Activated CD8-positive, alpha-beta memory T cell treated with anti-CD3 and anti-CD28 coated beads for 48 hours (primary cell): ENCODE measurements around the gene NDUFAF5.
A peak's percentile ranks its signal among the peaks of the same experiment; 100 is the strongest.
"Not testable (repeated sequence)": the region's sequence is repeated elsewhere in the genome, so short reads cannot be mapped to it uniquely, and the experiment has no call there.

ENCODE experiments used
- DNase-seq, 3 experiments: peaks; one replicate each; pipeline ENCODE4 v3.0.0-alpha.2; 2020; ENCODE audit warnings: low read depth in 2 of 3, low spot score in 2 of 3

Gene NDUFAF5

GRCh38 chr20:13784893-13785715, at the start of gene NDUFAF5, which contains the start of gene ESF1:
Gene NDUFAF5 (plus strand): TSS chr20:13785028. CDS start chr20:13785069, 41 bp downstream.
Gene ESF1 (minus strand): TSS chr20:13784919. CDS start chr20:13783140, 1,779 bp downstream.
- DNase-seq, result peak; percentile 57 to 84 (median 82)

DNA sequence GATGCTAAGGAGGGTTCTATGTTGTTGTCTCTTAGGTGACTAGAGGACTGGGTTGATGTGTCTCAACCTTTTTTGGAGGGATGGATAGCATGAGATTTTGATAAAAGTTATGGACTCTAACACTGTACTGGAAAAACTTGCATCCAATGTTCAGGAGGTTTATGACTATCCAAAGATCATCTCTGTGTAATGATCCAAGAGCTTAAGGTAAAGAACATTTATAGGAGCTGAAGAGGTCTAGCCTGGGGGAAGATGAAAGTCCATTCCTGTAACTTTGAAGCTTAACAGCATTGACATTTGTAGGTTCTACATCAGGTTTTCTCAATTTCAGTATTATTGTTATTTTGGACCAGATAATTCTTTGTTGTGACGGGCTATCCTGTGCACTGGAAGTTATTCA, 49.0 kb upstream of the NDUFAF5 start:
- DNase-seq, result no peak

DNA sequence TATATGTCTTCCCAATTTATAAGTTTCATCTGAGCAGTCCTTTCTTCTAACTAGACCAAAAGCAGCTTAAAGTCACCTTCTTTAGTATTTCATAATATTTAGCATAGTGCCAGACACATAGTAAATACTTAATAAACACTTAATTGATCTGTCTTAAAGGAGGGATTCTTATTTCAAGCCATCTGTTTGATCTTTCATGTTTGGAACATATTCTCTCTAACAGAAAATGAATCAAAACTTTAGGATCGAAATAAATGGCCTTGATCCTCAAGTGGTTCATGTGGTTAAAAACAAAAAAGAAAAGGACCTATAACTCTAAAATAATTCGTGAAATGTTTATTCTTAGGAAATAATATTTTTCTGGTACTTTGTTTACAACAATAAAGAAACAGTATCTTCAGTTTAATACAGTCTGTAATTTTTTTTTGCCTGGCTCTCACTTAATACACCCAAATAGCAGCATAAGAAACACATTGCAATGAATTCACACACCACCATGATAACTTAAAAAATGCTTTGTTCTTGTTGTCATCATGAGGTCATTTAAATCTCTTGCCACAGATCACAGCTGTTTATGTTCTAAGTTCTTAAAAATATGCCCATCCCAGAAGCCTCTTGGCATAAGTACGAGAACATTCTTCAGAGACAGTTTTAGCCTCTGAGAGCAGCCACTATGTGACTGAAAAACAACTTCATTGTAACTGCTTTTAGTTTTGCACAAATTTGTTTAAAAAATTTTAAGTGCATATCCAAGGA, 48.2 kb upstream of the NDUFAF5 start:
- no peak for DNase-seq

- not testable (repeated sequence) for DNase-seq
Observed at GRCh38 chr20:13738187-13738586, 46.6 kb upstream of the NDUFAF5 start.

DNA sequence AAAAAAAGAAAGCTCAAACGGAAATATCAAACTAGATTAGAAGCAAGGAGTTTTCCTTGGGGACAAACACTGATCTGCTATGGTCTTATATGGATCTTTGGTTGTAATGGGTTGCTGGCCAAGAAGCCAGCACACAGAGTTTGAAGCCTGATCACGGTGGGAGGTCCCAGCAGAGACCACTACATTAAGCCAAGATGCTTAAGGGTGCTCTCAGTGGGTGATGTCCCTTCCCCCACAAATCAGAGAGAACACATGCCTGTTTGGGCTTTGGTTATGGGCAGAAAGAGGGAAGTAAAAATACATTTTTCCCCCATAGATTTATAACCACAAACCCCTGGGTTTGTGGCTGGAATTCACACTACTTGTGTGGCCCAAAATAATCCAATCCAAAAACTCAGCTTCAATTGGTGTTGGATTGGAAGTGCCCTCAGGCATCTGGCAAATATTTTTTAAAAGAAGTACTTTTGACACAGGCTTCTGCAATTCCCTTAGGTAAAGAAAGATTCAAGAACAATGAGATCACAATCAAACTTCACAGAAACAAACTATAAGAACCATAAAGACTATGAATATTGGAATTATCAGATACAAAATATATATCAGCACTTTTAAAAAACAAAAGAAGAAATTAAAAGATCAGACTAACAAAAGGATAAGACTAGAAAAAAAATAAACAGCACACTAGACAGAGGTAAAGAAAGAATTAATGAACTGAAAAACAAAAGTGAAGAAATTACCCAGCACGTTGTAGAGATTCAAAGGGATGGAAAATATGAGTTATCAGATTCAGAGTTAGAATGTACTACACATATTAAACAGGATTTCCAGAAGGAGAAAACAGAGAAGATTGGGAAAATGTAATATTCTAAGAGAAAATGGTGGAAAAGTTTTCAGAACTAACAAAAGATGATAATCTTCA, 44.8 kb upstream of the NDUFAF5 start:
- no peak for DNase-seq

GRCh38 chr20:13741879-13742278, 42.9 kb upstream of the NDUFAF5 start:
- no peak for DNase-seq

- no peak for DNase-seq
Observed at GRCh38 chr20:13744352-13744751, 40.5 kb upstream of the NDUFAF5 start.

GRCh38 chr20:13745784-13746183, 39.0 kb upstream of the NDUFAF5 start:
- no peak for DNase-seq

DNA sequence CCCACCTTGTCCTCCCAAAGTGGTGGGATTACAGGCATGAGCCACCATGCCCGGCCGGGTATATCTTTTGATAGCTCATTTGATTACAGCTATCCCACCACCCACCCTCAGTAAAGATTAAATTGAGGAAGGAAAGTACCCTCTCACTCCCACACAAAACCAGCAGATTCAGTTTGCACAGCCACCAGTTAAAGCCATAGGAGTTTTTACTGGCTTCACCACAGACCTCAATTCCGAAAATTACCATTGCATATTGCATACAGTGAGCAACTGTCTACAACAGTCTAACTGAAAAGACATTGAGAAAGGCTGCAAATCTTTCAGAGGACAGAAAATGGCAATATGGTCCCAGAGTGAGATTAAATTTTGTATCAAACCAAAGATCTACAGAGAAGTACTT, 35.0 kb upstream of the NDUFAF5 start:
- DNase-seq, result no peak

DNA sequence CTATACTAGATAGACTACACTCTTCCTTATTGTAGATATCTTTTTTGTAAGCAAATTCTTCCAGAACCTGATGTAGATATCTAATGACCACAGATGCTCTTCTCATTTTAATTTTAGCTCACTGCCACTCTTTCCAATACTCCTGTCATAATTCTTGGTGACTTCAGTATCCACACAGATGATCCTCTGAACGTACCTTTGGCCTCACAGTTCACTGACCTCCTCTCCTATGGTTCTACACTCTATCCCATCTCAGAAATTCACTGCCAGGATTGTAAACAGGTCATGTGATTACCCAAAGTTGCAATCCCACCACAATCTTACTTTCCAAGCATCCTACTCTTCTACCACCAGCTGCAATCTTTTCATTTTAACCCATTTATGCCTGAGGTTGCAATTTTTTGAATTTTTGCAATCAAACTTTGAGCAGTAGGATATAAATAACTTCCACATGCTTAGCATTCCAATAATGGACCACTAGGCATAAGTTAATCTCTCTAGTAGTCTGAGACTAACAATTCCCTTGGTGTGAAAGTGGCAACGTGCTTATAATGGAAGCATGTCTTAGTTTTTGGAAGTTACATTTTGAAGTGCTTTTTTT, 31.3 kb upstream of the NDUFAF5 start:
- no peak for DNase-seq

- DNase-seq, result no peak
Observed at GRCh38 chr20:13755809-13756208, 29.0 kb upstream of the NDUFAF5 start.

GRCh38 chr20:13756551-13756950, 28.3 kb upstream of the NDUFAF5 start:
- DNase-seq, result no peak

DNA sequence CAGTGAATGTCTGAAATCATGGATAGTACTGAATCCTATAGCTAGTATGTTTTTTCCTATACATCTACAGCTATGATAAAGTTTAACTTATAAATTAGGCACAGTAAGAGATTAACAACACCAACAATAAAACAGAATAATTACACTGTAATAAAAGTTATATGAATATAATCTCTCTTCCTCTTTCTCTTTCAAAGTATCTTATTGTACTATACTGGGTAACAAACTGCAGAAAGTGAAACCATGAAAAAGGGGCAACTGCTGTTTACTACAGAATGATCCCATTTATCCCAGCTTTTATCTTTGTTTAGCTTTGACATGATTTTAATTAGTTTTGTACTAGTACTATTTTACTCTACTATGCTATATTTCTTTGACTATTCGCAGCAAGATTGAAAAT, 25.9 kb upstream of the NDUFAF5 start:
- no peak for DNase-seq

- DNase-seq, result not testable (repeated sequence)
Observed at GRCh38 chr20:13760451-13760946, 24.3 kb upstream of the NDUFAF5 start.

- DNase-seq, result no peak
Observed at GRCh38 chr20:13765299-13765698, 19.5 kb upstream of the NDUFAF5 start.

GRCh38 chr20:13765868-13766416, 18.9 kb upstream of the NDUFAF5 start:
- no peak for DNase-seq

GRCh38 chr20:13770141-13770540, 14.7 kb upstream of the NDUFAF5 start:
- DNase-seq, result no peak

DNA sequence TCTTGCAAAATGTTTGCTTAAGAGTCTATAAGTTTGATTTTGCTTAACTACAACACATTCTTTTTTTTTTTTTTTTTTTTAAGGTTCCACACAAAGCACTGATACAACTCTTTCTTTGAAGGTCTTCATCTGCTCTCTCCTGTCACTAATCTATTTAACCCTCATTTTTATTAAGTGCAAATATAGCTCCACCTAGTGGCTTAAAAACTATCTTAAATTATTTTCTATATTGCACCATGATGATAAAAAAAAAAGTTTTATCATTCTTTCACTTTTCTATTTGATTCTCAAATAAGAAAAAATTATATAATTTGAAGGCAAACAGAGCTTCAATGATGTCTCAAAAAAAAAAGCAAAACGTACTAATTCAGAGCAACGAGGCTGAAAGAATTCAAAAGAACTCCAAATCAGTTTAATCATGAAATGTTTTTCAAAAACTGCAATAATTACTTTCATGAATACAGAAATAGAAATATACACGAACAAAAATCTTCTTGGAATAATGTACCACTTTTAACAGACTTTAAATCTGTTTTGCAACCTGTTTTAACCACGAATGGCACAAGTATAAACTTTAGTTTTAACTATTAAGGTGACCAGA, 12.9 kb upstream of the NDUFAF5 start:
- DNase-seq, result no peak

DNA sequence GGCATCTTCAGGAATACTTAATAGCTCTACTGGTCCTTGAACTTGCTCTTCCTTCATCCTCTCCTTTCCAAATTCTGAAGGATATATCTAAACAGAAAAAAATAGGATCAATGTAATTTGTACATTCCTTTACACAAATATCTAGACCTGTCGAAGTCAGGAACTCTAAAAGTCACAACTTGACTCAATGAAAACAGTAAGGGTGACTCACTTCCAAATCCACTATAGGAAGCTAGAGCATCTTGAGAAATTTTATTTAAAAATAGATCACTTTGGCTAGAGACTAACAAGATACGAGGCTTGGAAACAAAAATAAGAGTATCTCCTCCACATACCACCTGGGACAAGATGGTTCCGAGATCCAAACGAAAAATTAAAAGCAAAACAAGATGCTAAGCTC, 12.3 kb upstream of the NDUFAF5 start:
- DNase-seq, result no peak

- DNase-seq, result no peak
Observed at GRCh38 chr20:13775867-13776266, 9.0 kb upstream of the NDUFAF5 start.
